ENCODE measurements around the gene C11orf52.

- TF ChIP-seq ARNT (IDR thresholded peaks at IDR 0.05) (no peak), SUZ12 (IDR thresholded peaks at IDR 0.05) (no peak), TARDBP (IDR thresholded peaks at IDR 0.05) (no peak), ELF4 (IDR thresholded peaks at IDR 0.05) (no peak)
Measured at GRCh38 chr11:111937844-111938243, 19.1 kb downstream of the C11orf52 start.

Data from HEK293T (cell line).